NCI-H2081 (cell line): ENCODE data around the gene RIPOR1.
"Not testable (repeated sequence)": the region's sequence is repeated elsewhere in the genome, so short reads cannot be mapped to it uniquely, and the experiment has no call there.

ENCODE experiments used
- DNase-seq, 2 experiments: peaks; one replicate each; lab custom pipeline; 2025; lab: John Stamatoyannopoulos, UW

RIPOR1 gene

GRCh38 chr16:67517661-67518423 is 10.8 kb upstream of the RIPOR1 start:
- no peak for DNase-seq

DNA sequence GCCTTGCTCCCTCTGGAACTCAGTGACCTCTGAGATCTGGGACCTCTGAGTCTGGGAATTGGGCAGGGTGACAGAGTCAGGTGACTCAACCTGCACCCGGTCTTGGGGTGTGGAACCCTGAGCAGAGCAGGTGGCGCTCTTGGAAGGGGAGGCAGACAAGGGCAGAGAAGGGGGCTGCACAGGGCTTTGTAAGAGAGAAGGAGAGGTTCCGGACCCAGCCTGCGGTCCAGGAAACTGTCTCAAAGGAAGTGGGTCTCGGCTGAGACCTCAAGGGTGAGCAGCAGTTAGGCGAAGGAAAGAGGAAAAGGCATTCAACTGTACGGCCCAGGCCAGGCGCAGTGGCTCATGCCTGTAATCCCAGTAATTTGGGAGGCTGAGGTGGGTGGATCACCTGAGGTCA is 10.0 kb upstream of the RIPOR1 start:
- no peak for DNase-seq

- DNase-seq = no peak
These were observed 9.4 kb upstream of the RIPOR1 start for GRCh38 chr16:67519242-67519641.

DNA sequence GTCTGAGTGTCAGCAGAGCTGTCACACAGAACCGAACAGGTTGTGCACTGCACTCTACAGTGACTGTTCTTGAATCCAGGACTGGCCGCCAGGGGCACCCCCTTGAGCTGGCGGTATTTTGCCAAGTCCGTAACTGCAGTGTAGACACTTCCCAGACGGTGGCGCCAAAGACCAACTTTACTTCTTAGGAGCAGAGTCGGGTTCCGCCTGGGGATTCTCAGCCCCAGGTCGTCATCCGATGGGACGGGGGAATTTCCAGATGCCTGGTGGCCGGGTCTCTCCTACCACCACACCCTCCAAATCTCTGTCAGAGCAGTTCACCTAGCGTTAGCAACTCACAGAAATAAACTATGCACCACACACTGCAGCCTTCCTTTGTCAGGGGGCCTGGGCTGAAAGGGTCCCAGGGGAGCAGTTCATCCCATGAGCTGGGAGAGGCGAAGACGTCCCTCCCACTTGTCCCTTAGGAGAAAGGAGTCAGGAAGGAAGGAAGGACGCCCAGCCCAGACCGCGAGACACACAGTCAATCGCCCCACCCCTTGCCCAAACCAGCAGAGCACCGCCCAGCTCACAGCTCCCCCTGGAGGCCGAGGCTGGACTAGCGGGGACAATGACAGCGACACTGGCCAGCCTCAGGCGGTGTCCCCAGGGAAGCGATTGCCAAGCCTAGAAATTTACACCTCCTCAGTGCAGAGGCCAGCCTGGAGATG is 7.4 kb upstream of the RIPOR1 start:
- peak; percentile 85 to 86 for DNase-seq

DNA sequence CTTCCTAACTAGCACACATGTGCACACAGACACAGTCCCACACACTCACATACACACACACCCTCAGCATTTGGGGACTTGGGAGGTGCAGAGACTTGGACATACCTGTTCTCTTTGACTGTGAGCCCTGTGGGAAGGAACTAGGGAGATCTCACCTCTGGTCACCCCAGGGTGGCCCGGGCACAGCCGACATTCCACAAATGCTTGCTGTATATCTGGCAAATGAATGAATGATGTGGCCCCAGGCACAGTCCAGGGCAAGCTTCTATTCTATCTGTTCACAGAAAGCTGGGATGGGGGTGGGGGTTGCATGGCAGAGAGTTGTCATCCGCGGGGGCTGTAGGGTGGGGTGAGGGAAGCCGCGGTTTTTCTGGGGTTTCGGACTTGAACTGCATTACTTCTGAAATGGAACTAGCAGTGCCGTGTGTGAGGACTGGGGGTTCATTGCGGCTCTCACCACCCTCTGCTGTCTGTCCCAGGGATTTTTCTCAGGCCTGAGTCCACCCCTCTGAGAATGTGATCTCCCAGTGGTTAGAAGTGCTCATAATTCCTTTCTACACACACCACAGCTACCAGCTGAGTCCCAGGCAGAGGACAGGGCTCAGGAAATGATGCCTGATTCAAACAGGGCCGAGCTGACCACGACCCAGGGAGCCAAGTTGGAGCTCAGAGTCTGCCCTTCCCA is 3.3 kb upstream of the RIPOR1 start:
- DNase-seq = no peak

DNA sequence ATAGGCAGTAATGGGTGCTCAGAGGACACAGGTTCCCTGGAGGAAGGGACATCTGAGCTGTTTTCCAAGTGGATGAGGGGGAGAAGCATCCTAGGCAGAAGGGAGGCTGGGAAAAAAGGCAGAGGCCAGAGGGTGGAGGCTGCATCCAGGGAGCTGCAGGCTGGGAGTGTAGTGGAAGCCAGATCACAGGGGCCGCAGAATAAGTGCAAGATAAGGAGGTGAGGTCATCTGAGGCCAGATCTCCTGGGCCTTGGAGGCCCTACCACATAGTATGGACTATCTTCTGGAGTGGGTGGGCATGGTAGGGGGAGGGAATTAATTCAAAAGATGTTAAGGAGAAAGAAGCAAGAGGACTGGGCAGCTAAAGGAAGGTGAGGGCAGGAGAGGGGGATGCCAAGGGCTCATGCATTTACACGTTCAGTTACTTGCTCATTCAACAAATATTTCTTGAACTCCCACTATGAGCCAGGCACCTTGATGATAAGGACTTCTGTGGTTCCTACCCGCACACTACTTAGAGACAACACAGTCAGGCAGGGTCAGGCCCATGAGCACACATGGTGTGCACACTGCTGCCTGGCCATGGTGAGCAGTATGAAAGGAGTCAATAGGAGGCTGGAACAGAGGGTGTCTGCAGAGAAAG is 2.4 kb upstream of the RIPOR1 start:
- no peak for DNase-seq

- DNase-seq = peak; percentile 34 to 51
These were observed 397 bp downstream of the RIPOR1 start for GRCh38 chr16:67528870-67529581.

- DNase-seq = no peak
These were observed 968 bp downstream of the RIPOR1 start for GRCh38 chr16:67529582-67530012.

GRCh38 chr16:67530013-67530939 is 1.6 kb downstream of the RIPOR1 start:
- peak; percentile 31 to 50 for DNase-seq

GRCh38 chr16:67531247-67531646 is 2.6 kb downstream of the RIPOR1 start:
- DNase-seq = no peak

GRCh38 chr16:67533024-67533560 is 4.5 kb downstream of the RIPOR1 start:
- no peak for DNase-seq

DNA sequence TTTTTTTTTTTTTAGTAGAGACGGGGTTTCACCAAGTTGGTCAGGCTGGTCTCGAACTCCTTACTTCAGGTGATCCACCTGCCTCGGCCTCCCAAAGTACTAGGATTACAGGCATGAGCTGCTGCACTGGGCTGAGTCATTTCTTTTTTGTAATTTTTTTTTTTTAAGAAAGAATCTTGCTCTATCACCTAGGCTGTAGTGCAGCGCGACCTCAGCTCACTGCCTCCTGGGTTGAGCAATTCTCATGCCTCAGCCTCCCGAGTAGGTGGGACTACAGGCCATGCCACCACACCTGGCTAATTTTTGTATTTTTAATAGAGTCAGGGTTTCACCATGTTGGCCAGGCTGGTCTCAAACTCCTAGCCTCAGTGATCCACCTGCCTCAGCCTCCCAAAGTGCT is 5.4 kb downstream of the RIPOR1 start:
- DNase-seq = not testable (repeated sequence)

GRCh38 chr16:67534431-67534830 is 5.8 kb downstream of the RIPOR1 start:
- no peak for DNase-seq

- no peak for DNase-seq
These were observed 6.6 kb downstream of the RIPOR1 start for GRCh38 chr16:67535201-67535600.

GRCh38 chr16:67537270-67537635 is 8.6 kb downstream of the RIPOR1 start:
- no peak for DNase-seq

DNA sequence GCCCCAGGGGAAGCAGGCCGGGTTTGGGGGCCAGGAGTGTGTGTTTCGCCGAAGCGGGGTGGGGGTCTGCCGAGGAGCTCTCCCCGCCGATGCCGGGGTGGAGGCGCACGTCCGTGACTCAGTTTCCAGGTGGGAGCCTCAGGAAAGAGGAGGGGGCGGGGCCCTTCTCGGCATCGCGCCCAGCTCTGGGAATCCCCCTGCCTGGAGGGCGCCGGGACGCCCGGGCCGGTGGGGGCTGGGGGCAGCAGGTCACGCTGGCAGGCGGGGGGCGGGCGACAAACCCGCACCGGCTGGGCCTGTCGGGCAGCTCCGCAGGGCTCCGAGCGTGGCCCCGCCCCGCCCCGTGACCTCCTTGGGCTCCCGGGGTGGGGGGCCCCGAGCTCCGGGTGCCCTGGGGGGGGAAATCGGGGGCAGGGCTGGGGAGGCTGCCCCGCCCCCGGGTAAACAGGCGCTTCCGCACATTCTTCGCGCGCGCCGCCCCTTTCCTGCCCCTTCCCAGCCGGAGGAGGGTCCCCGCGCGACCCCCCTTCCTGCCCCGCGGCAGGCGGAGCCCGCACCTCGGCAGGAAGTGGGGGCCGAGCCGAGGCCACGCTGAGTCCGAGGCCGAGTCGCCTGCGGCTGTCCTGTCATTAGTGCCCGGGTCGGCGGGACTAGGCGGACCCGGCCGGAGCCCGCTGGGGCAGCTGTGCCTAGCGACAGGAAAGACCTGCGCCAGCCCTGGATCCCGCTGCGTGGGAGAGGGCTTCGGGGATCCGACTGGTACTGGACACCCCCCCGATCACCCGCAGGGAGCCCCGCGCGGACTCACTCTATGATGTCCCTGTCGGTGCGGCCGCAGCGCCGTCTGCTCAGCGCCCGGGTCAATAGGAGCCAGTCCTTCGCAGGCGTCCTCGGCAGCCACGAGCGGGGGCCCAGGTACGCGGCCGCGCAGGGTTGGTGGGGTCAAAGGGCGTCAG is 9.3 kb downstream of the RIPOR1 start:
- no peak for DNase-seq

DNA sequence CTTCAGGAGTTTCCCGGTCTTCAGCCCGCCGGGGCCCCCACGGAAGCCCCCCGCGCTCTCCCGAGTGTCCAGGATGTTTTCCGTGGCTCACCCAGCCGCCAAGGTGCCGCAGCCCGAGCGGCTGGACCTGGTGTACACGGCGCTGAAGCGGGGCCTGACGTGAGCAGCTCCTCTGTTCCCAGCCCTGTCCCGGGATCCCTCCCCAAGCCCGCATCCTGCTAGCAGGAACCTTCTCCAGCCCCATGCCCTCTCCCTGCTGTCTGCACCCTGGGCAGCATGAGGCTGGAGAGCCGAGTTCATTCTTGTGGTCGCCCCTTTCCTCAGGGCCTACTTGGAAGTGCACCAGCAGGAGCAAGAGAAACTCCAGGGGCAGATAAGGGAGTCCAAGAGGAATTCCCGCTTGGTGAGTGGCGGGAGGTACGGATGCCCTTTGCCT is 10.1 kb downstream of the RIPOR1 start:
- no peak for DNase-seq

DNA sequence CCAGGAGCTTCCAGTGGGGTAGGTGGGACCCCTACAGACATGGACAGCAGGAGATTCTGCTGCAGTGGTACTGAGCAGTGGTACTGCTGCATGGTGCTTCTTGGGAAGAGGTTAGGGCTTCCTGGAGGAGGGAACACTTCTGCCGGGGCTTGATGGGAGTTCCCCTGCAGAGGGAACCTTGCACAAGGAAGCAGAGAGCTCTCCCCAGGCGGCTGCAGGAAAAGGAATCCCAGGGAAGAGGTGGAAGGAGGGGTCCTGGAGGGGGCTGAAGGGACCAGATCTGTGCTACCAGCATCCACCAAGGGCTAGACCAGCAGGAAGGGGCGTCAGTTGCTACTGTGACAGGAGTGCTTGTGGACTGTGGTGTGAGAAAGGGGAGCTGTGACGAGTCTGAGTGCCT is 10.6 kb downstream of the RIPOR1 start:
- no peak for DNase-seq
